CD4-positive, CD25-positive, alpha-beta regulatory T cell (primary cell): ENCODE measurements around the gene ZNF778. TPM values are rescaled to one million over a fixed set of nuclear protein-coding genes. Genes with fewer than 3 reads are reported as not detected.
A peak's percentile ranks its signal among the peaks of the same experiment; 100 is the strongest.

Experiments used
- ATAC-seq, 2 donors: fragments of 150-1000 bp; cut with Tn5 transposase; one replicate each; pipeline ENCODE4 v1.10.0; 2021; ENCODE audit warnings: low read depth in 2 of 2, moderate number of reproducible peaks in 2 of 2, moderate library complexity in 1 of 2
- DNase-seq, 3 donors: peaks; one replicate each; pipeline versions ENCODE4 v3.0.0 to v3.0.0-alpha.2; 2012 to 2022; ENCODE audit warnings: mixed read lengths in 1 of 3
- H3K27ac ChIP-seq: one replicate; pipeline ENCODE4 v1.7.0; 2013; ENCODE audit warnings: mild to moderate bottlenecking, low read length; ENCODE audit not compliant: insufficient read depth, poor library complexity, severe bottlenecking
- H3K27me3 ChIP-seq: one replicate; pipeline ENCODE4 v1.7.0; 2013; ENCODE audit warnings: low read length; ENCODE audit not compliant: control insufficient read depth, insufficient read depth
- H3K36me3 ChIP-seq: one replicate; pipeline ENCODE4 v1.7.0; 2013; ENCODE audit warnings: mild to moderate bottlenecking, low read length, moderate library complexity; ENCODE audit not compliant: control insufficient read depth, insufficient read depth
- H3K4me1 ChIP-seq: 2 replicates; pipeline ENCODE4 v1.7.0; 2013; ENCODE audit warnings: mild to moderate bottlenecking, low read length; ENCODE audit not compliant: insufficient read depth, control insufficient read depth, poor library complexity, severe bottlenecking
- H3K4me3 ChIP-seq: one replicate; pipeline ENCODE4 v1.7.0; 2013; ENCODE audit warnings: low read depth, mild to moderate bottlenecking, low read length, moderate library complexity
- H3K9me3 ChIP-seq, 2 experiments: 1 replicate in 1 of 2; 2 replicates in 1 of 2; pipeline ENCODE4 v1.7.0; 2013; ENCODE audit warnings: low read length in 2 of 2, mild to moderate bottlenecking in 1 of 2, moderate library complexity in 1 of 2; ENCODE audit not compliant: control insufficient read depth in 2 of 2
- H3K27ac Mint-ChIP-seq, 3 donors: one replicate each; pipeline ENCODE4 v1.8.0; 2020 to 2022; ENCODE audit warnings: mild to moderate bottlenecking in 3 of 3, mixed read lengths in 3 of 3, moderate library complexity in 2 of 3
- H3K27me3 Mint-ChIP-seq: one replicate; pipeline ENCODE4 v1.8.0; 2022; ENCODE audit warnings: mild to moderate bottlenecking, mixed read lengths
- H3K36me3 Mint-ChIP-seq: one replicate; pipeline ENCODE4 v1.8.0; 2020; ENCODE audit warnings: mixed read lengths
- H3K4me1 Mint-ChIP-seq, 4 donors: one replicate each; pipeline ENCODE4 v1.8.0; 2020 to 2022; ENCODE audit warnings: mixed read lengths in 4 of 4, mild to moderate bottlenecking in 1 of 4
- H3K4me3 Mint-ChIP-seq, 4 donors: one replicate each; pipeline ENCODE4 v1.8.0; 2020 to 2022; ENCODE audit warnings: mild to moderate bottlenecking in 4 of 4, mixed read lengths in 4 of 4, moderate library complexity in 3 of 4
- H3K9me3 Mint-ChIP-seq, 7 donors: one replicate each; pipeline ENCODE4 v1.8.0; 2020 to 2022; ENCODE audit warnings: mixed read lengths in 7 of 7, mild to moderate bottlenecking in 3 of 7, moderate library complexity in 2 of 7
- polyA plus RNA-seq, 4 donors: library from polyadenylated mRNA; unstranded; fragments of 300-500 nt; fragmentation: Illumina TruSeq; gene quantifications; one replicate each; pipeline ENCODE4 v1.2.3, GENCODE V29; 2021
- total RNA-seq: library from RNA; stranded (reverse); gene quantifications from one replicate; pipeline ENCODE4 v1.2.3, GENCODE V29; 2022

Gene ZNF778
- total and polyA plus RNA-seq, 5 donors from 2014 or later, result 3.3 to 7.9 (median 4.5) TPM

- Mint-ChIP-seq H3K4me1 (peaks cover 0 to 4% (median 0%) of the 10 kb centered on the region in 4 donors), H3K27ac (no peak overlapping the region), H3K4me3 (no peak overlapping the region), H3K9me3 (peaks cover 0 to 1% (median 0%) of the 10 kb centered on the region in 7 donors), H3K27me3 (no peaks in the 10 kb centered on the region), H3K36me3 (no peaks in the 10 kb centered on the region)
- Histone ChIP-seq H3K9me3 (no peaks in the 10 kb centered on the region), H3K36me3 (no peaks in the 10 kb centered on the region), H3K4me3 (no peak overlapping the region), H3K4me1 (no peaks in the 10 kb centered on the region), H3K27ac (no peak overlapping the region), H3K27me3 (no peaks in the 10 kb centered on the region)
- DNase-seq (no peak), ATAC-seq (no peak)
These were observed 40.0 kb upstream of the ZNF778 start for GRCh38 chr16:89177501-89177900.

GRCh38 chr16:89178453-89179147, 38.9 kb upstream of the ZNF778 start:
- Histone ChIP-seq H3K9me3 (no peaks in the 10 kb centered on the region), H3K27ac (no peak overlapping the region), H3K27me3 (no peaks in the 10 kb centered on the region), H3K4me1 (no peaks in the 10 kb centered on the region), H3K36me3 (no peaks in the 10 kb centered on the region), H3K4me3 (no peak overlapping the region)
- Mint-ChIP-seq H3K36me3 (no peaks in the 10 kb centered on the region), H3K4me1 (peaks cover 0 to 7% (median 0%) of the 10 kb centered on the region in 4 donors), H3K27me3 (no peaks in the 10 kb centered on the region), H3K4me3 (no peak overlapping the region), H3K27ac (no peak overlapping the region), H3K9me3 (peaks cover 0 to 4% (median 0%) of the 10 kb centered on the region in 7 donors)
- ATAC-seq (no peak), DNase-seq (no peak)

GRCh38 chr16:89179148-89179484, 38.4 kb upstream of the ZNF778 start:
- H3K4me1 ChIP-seq, result no peaks in the 10 kb centered on the region
- Mint-ChIP-seq H3K27ac (no peak overlapping the region), H3K4me3 (no peak overlapping the region), H3K27me3 (no peaks in the 10 kb centered on the region), H3K4me1 (peaks cover 0 to 7% (median 0%) of the 10 kb centered on the region in 4 donors), H3K36me3 (no peaks in the 10 kb centered on the region), H3K9me3 (peaks cover 0 to 4% (median 0%) of the 10 kb centered on the region in 7 donors)
- H3K27ac ChIP-seq, result no peak overlapping the region
- ATAC-seq (no peak), DNase-seq (no peak)
- H3K9me3 ChIP-seq, result no peaks in the 10 kb centered on the region
- H3K36me3 ChIP-seq, result no peaks in the 10 kb centered on the region
- no peaks in the 10 kb centered on the region for H3K27me3 ChIP-seq
- H3K4me3 ChIP-seq, result no peak overlapping the region

GRCh38 chr16:89179656-89180315, 37.7 kb upstream of the ZNF778 start:
- Mint-ChIP-seq H3K27me3 (no peaks in the 10 kb centered on the region), H3K4me3 (no peak overlapping the region), H3K9me3 (peaks cover 0 to 4% (median 0%) of the 10 kb centered on the region in 7 donors), H3K27ac (no peak overlapping the region), H3K36me3 (no peaks in the 10 kb centered on the region), H3K4me1 (peaks cover 0 to 7% (median 0%) of the 10 kb centered on the region in 4 donors)
- no peaks in the 10 kb centered on the region for H3K4me1 ChIP-seq
- no peak overlapping the region for H3K27ac ChIP-seq
- H3K36me3 ChIP-seq, result no peaks in the 10 kb centered on the region
- ATAC-seq, result no peak
- H3K27me3 ChIP-seq, result no peaks in the 10 kb centered on the region
- no peak for DNase-seq
- H3K9me3 ChIP-seq, result no peaks in the 10 kb centered on the region
- no peak overlapping the region for H3K4me3 ChIP-seq

- peak overlapping the region in 2 of 4 donors; percentile 1 to 38 for H3K4me3 Mint-ChIP-seq
- H3K9me3 ChIP-seq, result no peaks in the 10 kb centered on the region
- peaks cover 0 to 7% (median 0%) of the 10 kb centered on the region in 4 donors for H3K4me1 Mint-ChIP-seq
- H3K4me1 ChIP-seq, result no peaks in the 10 kb centered on the region
- peaks cover 0 to 5% (median 0%) of the 10 kb centered on the region in 7 donors for H3K9me3 Mint-ChIP-seq
- no peaks in the 10 kb centered on the region for H3K36me3 ChIP-seq
- ATAC-seq (no peak), DNase-seq (no peak)
- H3K27ac Mint-ChIP-seq, result no peak overlapping the region
- H3K36me3 Mint-ChIP-seq, result no peaks in the 10 kb centered on the region
- no peaks in the 10 kb centered on the region for H3K27me3 ChIP-seq
- no peak overlapping the region for H3K4me3 ChIP-seq
- peaks cover 5% of the 10 kb centered on the region for H3K27me3 Mint-ChIP-seq
- no peak overlapping the region for H3K27ac ChIP-seq
These were observed 34.0 kb upstream of the ZNF778 start for GRCh38 chr16:89183463-89183862.

GRCh38 chr16:89183975-89184676, 33.4 kb upstream of the ZNF778 start:
- H3K4me3 Mint-ChIP-seq, result no peak overlapping the region
- Histone ChIP-seq H3K4me3 (no peak overlapping the region), H3K27me3 (no peaks in the 10 kb centered on the region), H3K9me3 (no peaks in the 10 kb centered on the region), H3K4me1 (no peaks in the 10 kb centered on the region), H3K36me3 (no peaks in the 10 kb centered on the region), H3K27ac (no peak overlapping the region)
- H3K27me3 Mint-ChIP-seq, result peaks cover 5% of the 10 kb centered on the region
- no peak for DNase-seq
- peak overlapping the region in 1 of 3 donors; percentile 60 for H3K27ac Mint-ChIP-seq
- no peak for ATAC-seq
- H3K36me3 Mint-ChIP-seq, result no peaks in the 10 kb centered on the region
- peaks cover 0 to 7% (median 1%) of the 10 kb centered on the region in 4 donors for H3K4me1 Mint-ChIP-seq
- peaks cover 0 to 5% (median 0%) of the 10 kb centered on the region in 7 donors for H3K9me3 Mint-ChIP-seq

- peaks cover 0 to 5% (median 0%) of the 10 kb centered on the region in 7 donors for H3K9me3 Mint-ChIP-seq
- H3K27ac Mint-ChIP-seq, result peak overlapping the region in 1 of 3 donors; percentile 60
- peaks cover 5% of the 10 kb centered on the region for H3K27me3 Mint-ChIP-seq
- Histone ChIP-seq H3K27ac (no peak overlapping the region), H3K36me3 (no peaks in the 10 kb centered on the region), H3K27me3 (no peaks in the 10 kb centered on the region), H3K4me1 (no peaks in the 10 kb centered on the region), H3K9me3 (no peaks in the 10 kb centered on the region), H3K4me3 (no peak overlapping the region)
- H3K4me3 Mint-ChIP-seq, result no peak overlapping the region
- H3K36me3 Mint-ChIP-seq, result no peaks in the 10 kb centered on the region
- DNase-seq (no peak), ATAC-seq (no peak)
- H3K4me1 Mint-ChIP-seq, result peaks cover 0 to 7% (median 3%) of the 10 kb centered on the region in 4 donors
These were observed 32.9 kb upstream of the ZNF778 start for GRCh38 chr16:89184677-89184932.
